PC-9 (cell line): ENCODE data around the gene MYH6. TPM values are rescaled to one million over a fixed set of nuclear protein-coding genes. Genes with fewer than 3 reads are reported as not detected.

ENCODE experiments used
- BruUV-seq: library from RNA; stranded (reverse); fragments of 400-500 nt; replicated peaks from 2 replicates; lab custom pipeline; 2021; lab: Mats Ljungman, UMichigan
- CTCF ChIA-PET: fragments of 300-600 bp; sonication (Branson Sonifier 250); formaldehyde crosslinking; loops from one replicate; lab custom pipeline; 2022; ENCODE audit warnings: antibody characterized with exemption; lab: Charles Lee
- POLR2A ChIA-PET: fragments of 300-600 bp; sonication (Branson Sonifier 250); formaldehyde crosslinking; loops from one replicate; lab custom pipeline; 2022; ENCODE audit warnings: antibody characterized with exemption; ENCODE audit not compliant: unreplicated experiment; lab: Charles Lee
- DNase-seq, 2 experiments: peaks; one replicate each; pipeline versions ENCODE4 v3.0.0 to v3.0.0-alpha.2; 2015 to 2022; ENCODE audit warnings: mixed read lengths in 1 of 2
- H2AFZ ChIP-seq: fragments of 200-600 bp; sonication (generic); 2 replicates; pipeline ENCODE4 v1.8.1; 2017; ENCODE audit warnings: antibody characterized with exemption
- H3F3A ChIP-seq: fragments of 200-600 bp; sonication (generic); 2 replicates; pipeline ENCODE4 v1.8.1; 2017; ENCODE audit warnings: antibody characterized with exemption, mild to moderate bottlenecking, low read depth; ENCODE audit not compliant: insufficient read depth
- H3K27ac ChIP-seq: fragments of 200-600 bp; sonication (generic); 2 replicates; pipeline ENCODE4 v1.6.1; 2016; ENCODE audit warnings: mixed run types
- H3K27me3 ChIP-seq: fragments of 200-600 bp; sonication (generic); 2 replicates; pipeline ENCODE4 v1.6.1; 2016; ENCODE audit warnings: low read depth, mixed run types; ENCODE audit not compliant: insufficient read depth
- H3K36me3 ChIP-seq: fragments of 200-600 bp; sonication (generic); 2 replicates; pipeline ENCODE4 v1.6.1; 2016; ENCODE audit warnings: low read depth, mixed run types
- H3K4me1 ChIP-seq: fragments of 200-600 bp; sonication (generic); replicated peaks from 2 replicates; pipeline ENCODE4 v1.6.1; 2016; ENCODE audit warnings: mixed run types; ENCODE audit not compliant: insufficient read depth
- H3K4me2 ChIP-seq: fragments of 200-600 bp; sonication (generic); 2 replicates; pipeline ENCODE4 v1.6.1; 2017; ENCODE audit warnings: mixed run types
- H3K4me3 ChIP-seq: fragments of 200-600 bp; sonication (generic); 2 replicates; pipeline ENCODE4 v1.6.1; 2016; ENCODE audit warnings: mixed run types
- H3K79me2 ChIP-seq: fragments of 200-600 bp; sonication (generic); 2 replicates; pipeline ENCODE4 v1.6.1; 2017; ENCODE audit warnings: low read depth, mixed run types
- H3K9me2 ChIP-seq: fragments of 200-600 bp; sonication (generic); 2 replicates; pipeline ENCODE4 v1.8.1; 2017; ENCODE audit warnings: mild to moderate bottlenecking; ENCODE audit not compliant: insufficient read depth
- H3K9me3 ChIP-seq: fragments of 200-600 bp; sonication (generic); 2 replicates; pipeline ENCODE4 v1.8.1; 2016; ENCODE audit warnings: low read depth; ENCODE audit not compliant: insufficient read depth
- H4K20me1 ChIP-seq: fragments of 200-600 bp; sonication (generic); 2 replicates; pipeline ENCODE4 v1.8.1; 2017; ENCODE audit not compliant: insufficient read depth
- CTCF ChIP-seq: fragments of 200-600 bp; sonication (generic); conservative IDR thresholded peaks from 2 replicates; pipeline ENCODE4 v1.6.1; 2017; ENCODE audit warnings: mixed run types, antibody characterized with exemption, mild to moderate bottlenecking, moderate library complexity
- EZH2 ChIP-seq: fragments of 200-600 bp; sonication (generic); IDR thresholded peaks from 2 replicates; pipeline ENCODE4 v1.8.0; 2017; ENCODE audit warnings: antibody characterized with exemption, low read depth
- intact Hi-C: fragments of 100-400 bp; cut with micrococcal nuclease; formaldehyde crosslinking; loops from one replicate; pipeline ENCODE4 v1.10.0; 2022; ENCODE audit not compliant: unreplicated experiment
- total RNA-seq: library from RNA; stranded (reverse); gene quantifications from 2 replicates; pipeline ENCODE4 v1.2.3, GENCODE V29; 2021

The MYH6 gene
- total RNA-seq, 1 experiment from 2014 or later = not detected

GRCh38 chr14:23389396-23389795, 18.7 kb downstream of the MYH6 start:
- Histone ChIP-seq H3K27me3 (peaks cover 83% of the 10 kb centered on the region), H4K20me1 (no peaks in the 10 kb centered on the region), H3K27ac (no peak overlapping the region), H3K9me2 (no peaks in the 10 kb centered on the region), H3K4me3 (no peak overlapping the region), H2AFZ (no peak overlapping the region), H3F3A (no peaks in the 10 kb centered on the region), H3K4me1 (no peaks in the 10 kb centered on the region), H3K79me2 (no peaks in the 10 kb centered on the region), H3K9me3 (no peaks in the 10 kb centered on the region), H3K4me2 (no peak overlapping the region), H3K36me3 (no peaks in the 10 kb centered on the region)
- BruUV-seq = no TSS peak
- intact Hi-C loops = no loop called here
- CTCF ChIA-PET = no interaction called here
- POLR2A ChIA-PET = no interaction called here
- no peak for TF ChIP-seq EZH2
- no peak for TF ChIP-seq CTCF
- DNase-seq = no peak

- no peaks in the 10 kb centered on the region for H3F3A ChIP-seq
- no peaks in the 10 kb centered on the region for H3K4me1 ChIP-seq
- intact Hi-C loops = no loop called here
- H3K4me2 ChIP-seq = no peak overlapping the region
- TF ChIP-seq EZH2 = no peak
- TF ChIP-seq CTCF = no peak
- H3K79me2 ChIP-seq = no peaks in the 10 kb centered on the region
- H3K4me3 ChIP-seq = no peak overlapping the region
- no peak overlapping the region for H3K27ac ChIP-seq
- no TSS peak for BruUV-seq
- ChIA-PET POLR2A (no interaction called here), CTCF (no interaction called here)
- H3K36me3 ChIP-seq = no peaks in the 10 kb centered on the region
- no peaks in the 10 kb centered on the region for H4K20me1 ChIP-seq
- peaks cover 82% of the 10 kb centered on the region for H3K27me3 ChIP-seq
- H2AFZ ChIP-seq = no peak overlapping the region
- no peaks in the 10 kb centered on the region for H3K9me3 ChIP-seq
- no peak for DNase-seq
- no peaks in the 10 kb centered on the region for H3K9me2 ChIP-seq
These were observed 19.1 kb downstream of the MYH6 start for GRCh38 chr14:23388996-23389395.

- no peaks in the 10 kb centered on the region for H3K79me2 ChIP-seq
- no peaks in the 10 kb centered on the region for H4K20me1 ChIP-seq
- H3K27me3 ChIP-seq = peaks cover 80% of the 10 kb centered on the region
- no peak overlapping the region for H3K4me3 ChIP-seq
- H3K4me1 ChIP-seq = no peaks in the 10 kb centered on the region
- POLR2A ChIA-PET = no interaction called here
- CTCF ChIA-PET = no interaction called here
- TF ChIP-seq EZH2 (no peak), CTCF (no peak)
- no peak overlapping the region for H3K27ac ChIP-seq
- H3K9me2 ChIP-seq = no peaks in the 10 kb centered on the region
- no peaks in the 10 kb centered on the region for H3K36me3 ChIP-seq
- H2AFZ ChIP-seq = no peak overlapping the region
- DNase-seq = no peak
- BruUV-seq = no TSS peak
- H3F3A ChIP-seq = no peaks in the 10 kb centered on the region
- no peak overlapping the region for H3K4me2 ChIP-seq
- intact Hi-C loops = no loop called here
- H3K9me3 ChIP-seq = no peaks in the 10 kb centered on the region
These were observed 19.9 kb downstream of the MYH6 start for GRCh38 chr14:23387916-23388882.
